ENCODE results near the gene NANS.

NANS gene

DNA sequence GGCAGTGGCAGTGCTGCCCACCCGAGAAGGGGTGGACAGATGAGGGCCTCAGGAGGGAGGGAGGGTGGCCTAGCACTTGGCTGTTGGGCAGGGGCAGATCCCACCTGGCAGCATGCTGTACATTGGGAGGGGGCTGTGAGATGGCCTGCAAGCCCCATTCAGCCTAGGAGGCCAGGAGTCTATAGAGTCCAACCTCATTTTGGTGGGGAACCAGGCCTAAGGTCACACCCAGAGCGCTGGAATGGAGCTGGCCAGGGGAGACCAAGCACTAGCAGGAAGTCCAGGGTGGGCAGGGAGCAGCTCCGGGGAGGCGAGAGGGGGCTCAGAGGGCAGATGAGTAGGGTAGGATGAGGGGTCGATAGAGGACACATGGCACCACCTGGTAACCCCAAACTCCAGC lies 39.6 kb downstream of the NANS start:
- no peak overlapping the region for H3K4me3 ChIP-seq (replicated peaks; ENCODE audit: insufficient read depth, low read length)
- no peak overlapping the region for H3K27ac ChIP-seq (replicated peaks)
- TF ChIP-seq GABPA (IDR thresholded peaks at IDR 0.05; ENCODE audit: low read depth) (no peak), POLR2AphosphoS5 (IDR thresholded peaks at IDR 0.05; ENCODE audit: low read depth) (no peak; the same call in 1 of the 2 replicates), SPI1 (IDR thresholded peaks at IDR 0.05; ENCODE audit: borderline replicate concordance, low read depth) (no peak)
- TF ChIP-seq, protein P1, sequence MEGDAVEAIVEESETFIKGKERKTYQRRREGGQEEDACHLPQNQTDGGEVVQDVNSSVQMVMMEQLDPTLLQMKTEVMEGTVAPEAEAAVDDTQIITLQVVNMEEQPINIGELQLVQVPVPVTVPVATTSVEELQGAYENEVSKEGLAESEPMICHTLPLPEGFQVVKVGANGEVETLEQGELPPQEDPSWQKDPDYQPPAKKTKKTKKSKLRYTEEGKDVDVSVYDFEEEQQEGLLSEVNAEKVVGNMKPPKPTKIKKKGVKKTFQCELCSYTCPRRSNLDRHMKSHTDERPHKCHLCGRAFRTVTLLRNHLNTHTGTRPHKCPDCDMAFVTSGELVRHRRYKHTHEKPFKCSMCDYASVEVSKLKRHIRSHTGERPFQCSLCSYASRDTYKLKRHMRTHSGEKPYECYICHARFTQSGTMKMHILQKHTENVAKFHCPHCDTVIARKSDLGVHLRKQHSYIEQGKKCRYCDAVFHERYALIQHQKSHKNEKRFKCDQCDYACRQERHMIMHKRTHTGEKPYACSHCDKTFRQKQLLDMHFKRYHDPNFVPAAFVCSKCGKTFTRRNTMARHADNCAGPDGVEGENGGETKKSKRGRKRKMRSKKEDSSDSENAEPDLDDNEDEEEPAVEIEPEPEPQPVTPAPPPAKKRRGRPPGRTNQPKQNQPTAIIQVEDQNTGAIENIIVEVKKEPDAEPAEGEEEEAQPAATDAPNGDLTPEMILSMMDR (IDR thresholded peaks at IDR 0.05; ENCODE audit: insufficient read depth, low read length), result no peak
- TF ChIP-seq, protein P2, sequence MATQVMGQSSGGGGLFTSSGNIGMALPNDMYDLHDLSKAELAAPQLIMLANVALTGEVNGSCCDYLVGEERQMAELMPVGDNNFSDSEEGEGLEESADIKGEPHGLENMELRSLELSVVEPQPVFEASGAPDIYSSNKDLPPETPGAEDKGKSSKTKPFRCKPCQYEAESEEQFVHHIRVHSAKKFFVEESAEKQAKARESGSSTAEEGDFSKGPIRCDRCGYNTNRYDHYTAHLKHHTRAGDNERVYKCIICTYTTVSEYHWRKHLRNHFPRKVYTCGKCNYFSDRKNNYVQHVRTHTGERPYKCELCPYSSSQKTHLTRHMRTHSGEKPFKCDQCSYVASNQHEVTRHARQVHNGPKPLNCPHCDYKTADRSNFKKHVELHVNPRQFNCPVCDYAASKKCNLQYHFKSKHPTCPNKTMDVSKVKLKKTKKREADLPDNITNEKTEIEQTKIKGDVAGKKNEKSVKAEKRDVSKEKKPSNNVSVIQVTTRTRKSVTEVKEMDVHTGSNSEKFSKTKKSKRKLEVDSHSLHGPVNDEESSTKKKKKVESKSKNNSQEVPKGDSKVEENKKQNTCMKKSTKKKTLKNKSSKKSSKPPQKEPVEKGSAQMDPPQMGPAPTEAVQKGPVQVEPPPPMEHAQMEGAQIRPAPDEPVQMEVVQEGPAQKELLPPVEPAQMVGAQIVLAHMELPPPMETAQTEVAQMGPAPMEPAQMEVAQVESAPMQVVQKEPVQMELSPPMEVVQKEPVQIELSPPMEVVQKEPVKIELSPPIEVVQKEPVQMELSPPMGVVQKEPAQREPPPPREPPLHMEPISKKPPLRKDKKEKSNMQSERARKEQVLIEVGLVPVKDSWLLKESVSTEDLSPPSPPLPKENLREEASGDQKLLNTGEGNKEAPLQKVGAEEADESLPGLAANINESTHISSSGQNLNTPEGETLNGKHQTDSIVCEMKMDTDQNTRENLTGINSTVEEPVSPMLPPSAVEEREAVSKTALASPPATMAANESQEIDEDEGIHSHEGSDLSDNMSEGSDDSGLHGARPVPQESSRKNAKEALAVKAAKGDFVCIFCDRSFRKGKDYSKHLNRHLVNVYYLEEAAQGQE (IDR thresholded peaks at IDR 0.05; ENCODE audit: insufficient replicate concordance, low read depth), result no peak
- no peak for DNase-seq (ENCODE audit: low read depth in 1 of 2, low spot score in 1 of 2)
- no peaks in the 10 kb centered on the region for H3K27me3 ChIP-seq (ENCODE audit: insufficient read depth, poor library complexity, severe bottlenecking)

DNA sequence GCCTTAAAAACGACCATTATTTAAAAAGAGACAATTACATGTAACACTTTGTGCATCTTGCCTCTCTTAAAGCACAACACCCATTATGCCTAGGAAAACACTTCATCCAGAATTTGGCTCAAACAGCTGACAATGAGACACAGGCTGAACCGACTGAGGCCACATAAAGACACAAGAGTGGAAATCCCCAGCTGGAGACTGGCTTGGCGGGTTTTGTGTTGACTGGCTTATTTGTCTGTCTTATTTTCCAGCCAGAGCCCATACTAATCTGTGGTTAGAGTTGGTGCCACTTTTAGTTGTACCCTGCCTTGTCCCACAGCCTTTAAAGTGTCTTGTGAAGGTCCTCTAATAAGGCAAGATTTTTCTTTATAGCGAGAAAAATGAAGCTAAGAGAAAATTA lies 41.3 kb downstream of the NANS start:
- Histone ChIP-seq H3K4me3 (replicated peaks; ENCODE audit: insufficient read depth, low read length) (no peak overlapping the region), H3K27ac (replicated peaks) (no peak overlapping the region), H3K27me3 (ENCODE audit: insufficient read depth, poor library complexity, severe bottlenecking) (no peaks in the 10 kb centered on the region)
- DNase-seq (ENCODE audit: low read depth in 1 of 2, low spot score in 1 of 2), result no peak
- TF ChIP-seq, protein P2 (IDR thresholded peaks at IDR 0.05; ENCODE audit: insufficient replicate concordance, low read depth), result no peak
- TF ChIP-seq, protein P1 (IDR thresholded peaks at IDR 0.05; ENCODE audit: insufficient read depth, low read length), result no peak
- no peak for TF ChIP-seq SPI1 (IDR thresholded peaks at IDR 0.05; ENCODE audit: borderline replicate concordance, low read depth)
- TF ChIP-seq GABPA (IDR thresholded peaks at IDR 0.05; ENCODE audit: low read depth), result no peak
- TF ChIP-seq POLR2AphosphoS5 (IDR thresholded peaks at IDR 0.05; ENCODE audit: low read depth), result no peak

DNA sequence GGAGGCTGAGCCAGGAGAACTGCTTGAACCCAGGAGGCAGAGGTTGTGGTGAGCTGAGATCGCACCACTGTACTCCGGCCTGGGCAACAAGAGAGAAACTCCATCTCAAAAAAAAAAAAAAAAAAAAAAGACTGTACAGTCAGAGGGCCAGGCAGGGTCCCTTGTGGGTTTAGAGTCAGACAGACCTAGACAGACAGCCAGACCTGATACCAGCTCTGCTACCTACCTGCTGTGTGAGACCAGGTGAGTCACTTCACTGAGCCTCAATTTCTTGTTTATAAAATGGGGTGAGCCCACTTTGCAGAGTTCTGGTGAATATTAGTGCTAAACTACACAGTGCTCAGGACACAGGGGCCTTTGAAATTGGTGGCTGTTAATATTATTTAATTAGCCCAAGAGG lies 42.8 kb downstream of the NANS start:
- no peak overlapping the region for H3K27ac ChIP-seq (replicated peaks)
- no peak overlapping the region for H3K4me3 ChIP-seq (replicated peaks; ENCODE audit: insufficient read depth, low read length)
- no peaks in the 10 kb centered on the region for H3K27me3 ChIP-seq (ENCODE audit: insufficient read depth, poor library complexity, severe bottlenecking)
- no peak for DNase-seq (ENCODE audit: low read depth in 1 of 2, low spot score in 1 of 2)
- TF ChIP-seq, protein P2 (IDR thresholded peaks at IDR 0.05; ENCODE audit: insufficient replicate concordance, low read depth), result no peak
- TF ChIP-seq POLR2AphosphoS5 (IDR thresholded peaks at IDR 0.05; ENCODE audit: low read depth) (no peak), GABPA (IDR thresholded peaks at IDR 0.05; ENCODE audit: low read depth) (no peak)

Data from HL-60 (cell line).